HL-60/S4 (cell line): Measurements from ENCODE around the gene GTF2IRD2.
"Not testable (repeated sequence)": the region's sequence is repeated elsewhere in the genome, so short reads cannot be mapped to it uniquely, and the experiment has no call there.

Source experiments
- in situ Hi-C: fragments of 300-500 bp; cut with MboI; formaldehyde crosslinking; loops from 2 replicates; pipeline ENCODE4 v1.14.3; 2022; ENCODE audit warnings: low sequenced_read_pairs

Gene GTF2IRD2

DNA sequence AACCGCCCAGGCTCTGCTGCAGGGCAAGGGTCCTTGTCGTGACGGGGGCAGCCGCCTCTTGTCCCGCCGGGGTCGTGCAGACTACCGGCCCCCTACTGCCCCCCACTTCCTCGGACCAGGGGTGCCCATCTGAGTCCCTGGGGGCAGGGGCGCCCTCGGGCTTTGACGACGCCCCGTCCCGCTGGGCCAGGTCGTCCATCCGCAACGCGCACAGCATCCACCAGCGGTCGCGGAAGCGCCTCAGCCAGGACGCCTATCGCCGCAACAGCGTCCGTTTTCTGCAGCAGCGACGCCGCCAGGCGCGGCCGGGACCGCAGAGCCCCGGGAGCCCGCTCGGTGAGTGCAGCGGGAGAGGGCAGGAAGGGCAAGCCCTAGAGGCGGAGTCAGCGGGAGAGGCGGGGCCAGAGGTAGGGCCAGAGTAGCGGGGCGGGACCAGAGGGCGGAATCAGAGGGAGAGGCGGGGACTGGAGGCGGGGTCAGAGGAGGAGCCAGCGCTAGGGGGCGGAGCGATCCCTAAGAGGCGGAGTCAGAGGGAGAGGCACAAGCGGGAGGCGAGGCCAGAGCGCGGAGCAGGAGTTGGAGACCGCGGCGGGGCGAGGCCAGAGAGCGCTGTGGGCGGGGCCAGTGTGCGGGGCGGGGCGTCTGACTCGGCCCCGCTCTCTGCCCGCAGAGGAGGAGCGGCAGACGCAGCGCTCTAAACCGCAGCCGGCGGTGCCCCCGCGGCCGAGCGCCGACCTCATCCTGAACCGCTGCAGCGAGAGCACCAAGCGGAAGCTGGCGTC lies 62.8 kb downstream of the GTF2IRD2 start:
- in situ Hi-C loops, result not testable (repeated sequence)

DNA sequence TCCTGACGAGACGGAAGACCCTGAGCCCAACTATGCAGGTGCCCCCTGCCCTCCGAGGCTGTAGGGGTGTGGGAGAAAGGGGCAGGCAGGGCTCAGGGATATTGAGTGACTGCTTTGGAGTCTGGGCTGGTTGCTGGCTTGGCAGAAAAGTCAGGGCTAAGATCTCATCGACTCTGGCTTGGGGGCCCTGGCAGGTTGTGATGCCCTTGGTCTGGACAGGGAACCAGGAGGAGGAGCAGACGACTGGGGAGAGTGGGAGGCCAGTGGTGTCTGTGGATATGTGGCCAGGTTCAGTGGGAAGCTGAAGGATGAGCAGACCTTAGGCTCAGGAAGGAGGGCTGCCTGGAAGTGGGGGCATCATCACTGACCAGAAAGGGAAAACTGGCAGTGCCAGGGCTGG lies 67.8 kb downstream of the GTF2IRD2 start:
- in situ Hi-C loops, result not testable (repeated sequence)

DNA sequence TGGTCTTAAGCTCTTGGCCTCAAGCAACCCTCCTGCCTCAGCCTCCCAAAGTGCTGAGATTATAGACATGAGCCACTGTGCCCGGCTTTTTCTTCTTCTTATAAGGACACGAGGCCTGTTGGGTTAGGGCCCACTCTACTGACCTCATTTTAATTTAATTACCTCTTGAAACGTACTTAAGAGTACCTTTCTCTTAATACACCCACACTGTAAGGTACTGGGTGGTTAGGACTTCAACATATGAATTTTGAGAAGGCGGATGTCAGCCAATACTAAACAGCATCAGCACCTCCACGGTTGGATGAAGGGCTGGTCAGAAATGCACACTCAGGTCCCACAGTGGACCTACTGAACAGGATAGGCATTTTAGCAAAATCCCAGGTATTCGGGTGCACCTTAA lies 69.7 kb downstream of the GTF2IRD2 start:
- in situ Hi-C loops, result not testable (repeated sequence)

DNA sequence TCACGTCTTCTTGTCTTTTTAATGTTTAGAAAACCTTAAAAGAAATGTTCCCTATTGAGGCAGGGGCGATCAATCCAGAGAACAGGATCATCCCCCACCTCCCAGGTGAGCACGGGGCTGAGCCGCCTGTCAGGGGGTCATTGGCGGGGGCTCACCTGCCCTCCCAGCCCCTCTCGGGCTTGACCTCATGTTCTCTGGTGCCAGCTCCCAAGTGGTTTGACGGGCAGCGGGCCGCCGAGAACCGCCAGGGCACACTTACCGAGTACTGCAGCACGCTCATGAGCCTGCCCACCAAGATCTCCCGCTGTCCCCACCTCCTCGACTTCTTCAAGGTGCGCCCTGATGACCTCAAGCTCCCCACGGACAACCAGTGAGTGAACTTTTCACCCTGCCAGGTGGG lies 72.4 kb downstream of the GTF2IRD2 start:
- in situ Hi-C loops, result not testable (repeated sequence)

DNA sequence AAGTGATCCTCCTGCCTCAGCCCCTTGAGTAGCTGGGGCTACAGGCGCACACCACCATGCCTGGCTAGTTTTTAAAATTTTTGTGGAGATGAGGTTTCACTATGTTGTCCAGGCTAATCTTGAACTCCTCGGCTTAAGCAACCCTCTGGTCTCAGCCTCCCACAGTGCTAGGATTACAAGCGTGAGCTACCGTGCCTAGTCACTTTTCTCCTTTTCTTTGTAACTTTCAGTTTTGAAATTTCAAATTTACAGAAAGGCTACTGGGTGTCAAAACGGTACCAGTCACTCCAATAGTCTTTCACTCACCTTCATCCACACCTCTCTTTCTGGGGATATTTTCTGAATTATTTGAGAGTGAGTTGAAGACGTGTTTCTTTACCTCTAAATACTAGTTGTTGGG lies 76.3 kb downstream of the GTF2IRD2 start:
- in situ Hi-C loops, result not testable (repeated sequence)

DNA sequence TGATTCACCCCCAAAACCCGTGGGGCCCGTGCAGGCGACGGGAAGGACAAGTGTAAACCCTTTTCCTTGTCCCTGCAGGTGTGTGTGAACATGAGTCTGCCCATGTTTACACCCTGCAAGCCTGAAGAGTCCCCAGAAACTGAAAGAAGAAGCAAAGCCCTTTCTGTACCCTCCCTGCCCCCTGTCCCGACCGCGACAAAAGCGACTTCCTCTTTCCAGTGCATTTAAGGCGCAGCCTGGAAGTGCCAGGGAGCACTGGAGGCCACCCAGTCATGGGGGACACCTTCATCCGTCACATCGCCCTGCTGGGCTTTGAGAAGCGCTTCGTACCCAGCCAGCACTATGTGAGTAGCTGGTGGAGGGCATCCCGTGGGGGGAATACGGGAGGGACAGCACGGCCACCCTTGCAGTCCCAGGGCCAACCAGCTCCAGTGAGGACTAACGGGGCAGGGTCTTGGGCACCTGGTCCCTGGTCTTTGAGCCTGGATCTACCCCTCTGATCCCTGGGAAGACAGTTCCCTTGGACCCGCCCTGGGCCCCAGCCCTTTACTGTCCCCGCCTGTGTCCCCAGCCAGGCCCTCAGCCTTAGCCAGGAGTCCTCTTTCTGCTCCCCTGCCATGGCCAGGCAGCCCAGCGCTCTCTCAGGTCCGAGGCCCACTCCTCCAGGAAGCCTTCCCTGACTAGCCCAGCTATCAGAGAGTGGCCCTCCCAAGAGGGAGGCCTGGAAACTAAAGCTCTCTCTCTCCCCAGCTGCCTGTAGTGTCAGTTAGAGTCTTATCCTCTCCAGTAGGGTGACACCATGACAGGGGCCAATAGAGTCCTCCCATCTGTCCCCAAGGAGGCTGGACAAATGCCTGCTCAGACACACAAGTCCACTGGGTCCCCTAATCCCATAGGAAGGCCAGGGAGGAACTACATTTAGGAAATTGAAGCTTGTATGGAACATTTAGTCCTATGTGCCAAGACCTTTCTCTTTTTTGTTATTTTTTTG lies 77.3 kb downstream of the GTF2IRD2 start, which contains the start of gene NCF1:
Gene NCF1, plus strand, starts transcription at position 252 of the 991 bp plus-strand sequence. Its CDS starts 21 bp downstream, at position 273.
- in situ Hi-C loops, result not testable (repeated sequence)

DNA sequence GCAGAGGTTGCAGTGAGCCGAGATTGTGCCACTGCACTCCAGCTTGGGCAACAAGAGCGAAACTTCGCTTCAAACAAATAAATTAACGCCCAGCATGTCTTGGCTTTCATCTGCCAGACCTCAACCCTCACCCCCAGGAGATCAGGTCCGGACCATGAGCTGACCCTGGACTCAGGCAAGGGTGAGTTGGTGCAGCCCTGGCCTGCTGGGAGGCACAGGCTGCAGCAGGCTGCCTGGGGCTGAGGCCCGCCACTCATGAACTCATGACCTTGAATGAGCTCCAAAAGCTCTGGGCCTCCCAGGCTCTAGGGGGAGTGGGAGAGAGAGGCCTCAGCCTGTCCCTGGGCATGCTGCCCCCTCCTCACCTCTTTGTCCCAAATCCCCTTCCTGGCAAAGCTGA lies 79.3 kb downstream of the GTF2IRD2 start:
- in situ Hi-C loops, result not testable (repeated sequence)

DNA sequence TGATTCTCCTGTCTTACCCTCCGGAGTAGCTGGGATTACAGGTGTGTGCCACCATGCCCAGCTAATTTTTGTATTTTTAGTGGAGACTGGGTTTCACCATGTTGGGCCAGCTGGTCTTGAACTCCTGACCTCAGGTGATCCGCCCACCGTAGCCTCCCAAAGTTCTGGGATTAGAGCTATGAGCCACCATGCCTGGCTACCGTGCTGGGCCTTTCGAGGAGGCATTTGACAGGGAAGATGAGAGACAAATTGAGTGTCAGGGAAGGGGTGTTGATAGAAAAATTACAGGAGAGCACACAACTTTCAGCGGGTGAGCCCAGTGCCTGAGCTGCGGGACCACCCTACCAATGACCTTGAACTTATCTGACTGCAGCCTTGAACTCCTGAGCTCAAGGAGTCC lies 81.3 kb downstream of the GTF2IRD2 start:
- in situ Hi-C loops, result not testable (repeated sequence)

DNA sequence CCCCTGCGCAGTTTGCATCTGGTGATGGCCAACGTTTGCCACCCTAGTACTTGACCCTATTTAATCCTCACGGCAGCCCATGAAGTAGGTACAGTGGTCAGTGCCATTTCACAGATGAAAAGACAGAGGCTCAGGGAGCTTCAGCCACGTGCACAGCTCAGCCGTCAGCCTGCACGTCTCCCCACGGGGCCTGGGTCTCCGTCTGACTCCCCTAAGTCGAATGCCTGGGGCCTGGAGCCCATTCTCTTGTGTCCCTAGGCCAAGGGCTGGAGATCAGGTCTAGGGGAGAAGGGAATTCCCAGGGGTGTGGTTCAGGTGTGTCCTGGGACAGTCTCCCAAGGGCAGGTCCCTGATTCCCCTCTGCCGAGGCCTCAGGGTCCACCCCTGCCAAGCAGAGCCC lies 84.4 kb downstream of the GTF2IRD2 start:
- in situ Hi-C loops, result not testable (repeated sequence)

DNA sequence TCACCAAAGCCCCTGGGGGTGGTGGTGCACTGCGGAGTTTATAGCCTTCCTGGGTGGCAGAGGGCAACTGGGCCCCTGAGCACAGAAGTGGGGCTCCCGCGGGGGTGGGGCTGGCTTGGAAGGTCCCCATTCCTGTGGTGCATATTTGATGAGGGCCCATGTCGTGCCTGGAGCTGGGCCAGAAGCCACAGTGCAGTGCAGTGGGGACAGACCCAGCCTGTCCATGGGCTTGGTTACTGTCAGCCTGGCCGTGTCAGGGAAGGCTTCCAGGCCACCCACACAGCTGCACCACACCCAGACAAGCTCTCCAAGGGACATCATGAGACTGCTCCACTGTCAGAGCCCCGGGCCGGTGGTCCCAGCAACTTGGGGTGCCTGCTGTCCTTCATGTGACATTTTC lies 84.9 kb downstream of the GTF2IRD2 start:
- in situ Hi-C loops, result not testable (repeated sequence)

DNA sequence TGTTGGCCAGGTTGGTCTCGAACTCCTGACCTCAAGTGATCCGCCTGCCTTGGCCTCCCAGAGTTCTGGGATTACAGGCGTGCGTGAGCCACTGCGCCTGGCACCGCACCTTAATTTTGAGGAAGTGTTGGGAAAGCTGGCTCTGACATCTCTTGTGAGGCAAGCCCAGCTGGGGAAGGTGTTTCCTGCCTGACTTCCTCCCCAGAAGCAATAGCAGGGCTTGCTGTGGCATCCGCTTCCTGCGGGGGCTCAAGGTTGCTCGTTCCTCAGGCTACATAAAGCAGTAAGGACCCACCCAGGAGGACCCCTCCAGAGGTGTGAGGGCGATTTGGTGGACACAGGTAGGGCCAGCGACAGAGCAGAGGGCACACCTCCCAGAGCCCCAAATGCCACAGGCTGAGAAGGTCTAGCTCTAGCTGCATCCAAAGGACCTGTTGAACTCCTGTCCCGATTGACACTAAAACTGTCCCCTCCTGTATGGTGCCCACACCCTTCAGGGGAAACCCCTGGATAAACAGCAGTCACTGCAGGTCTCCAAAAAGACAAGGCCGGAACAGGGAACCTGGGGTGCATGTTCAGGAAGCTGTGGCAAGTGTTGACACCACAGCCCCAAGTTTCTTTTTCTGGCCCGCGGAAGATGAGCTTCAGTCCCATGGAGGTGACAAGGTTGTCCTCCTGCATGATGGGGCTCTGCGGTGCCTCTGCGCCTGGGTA lies 86.0 kb downstream of the GTF2IRD2 start:
- in situ Hi-C loops, result not testable (repeated sequence)

DNA sequence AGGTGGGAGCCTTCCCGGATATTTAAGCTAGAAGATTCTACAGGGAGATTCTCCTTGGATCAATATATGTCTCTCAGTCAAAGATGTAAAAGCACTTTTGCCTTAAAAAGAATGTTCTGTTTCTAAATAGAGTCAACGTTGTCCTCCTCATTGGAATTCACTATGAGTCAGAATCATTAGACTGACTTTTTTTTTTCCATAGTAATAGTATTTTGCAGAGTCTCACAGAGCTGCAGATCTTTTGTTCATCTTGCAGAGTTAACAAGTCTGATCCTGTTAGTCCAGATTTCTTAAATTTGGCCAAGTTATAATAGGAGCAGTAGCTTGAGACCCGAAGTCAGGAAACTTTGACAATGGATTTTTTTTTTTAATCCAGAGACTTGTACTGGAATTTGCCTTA lies 92.4 kb downstream of the GTF2IRD2 start:
- in situ Hi-C loops, result not testable (repeated sequence)

DNA sequence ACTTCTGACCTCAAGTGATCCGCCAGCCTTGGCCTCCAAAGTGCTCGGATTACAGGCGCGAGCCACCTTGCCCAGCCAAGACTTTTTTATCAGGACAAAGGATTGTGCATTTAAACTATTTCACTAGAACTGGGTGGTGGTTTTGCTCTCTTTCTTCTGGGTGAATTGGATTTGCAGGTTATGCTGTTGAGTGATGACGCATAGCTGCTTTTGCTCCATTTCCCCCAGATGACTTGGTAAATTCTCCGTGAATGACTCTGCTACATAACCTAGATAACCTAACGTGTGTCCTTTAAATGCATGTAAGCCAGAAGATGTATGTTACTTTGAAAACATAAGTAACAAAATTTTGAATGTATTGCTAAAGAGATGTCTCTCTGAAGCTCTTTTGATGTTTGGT lies 93.1 kb downstream of the GTF2IRD2 start:
- in situ Hi-C loops, result not testable (repeated sequence)

DNA sequence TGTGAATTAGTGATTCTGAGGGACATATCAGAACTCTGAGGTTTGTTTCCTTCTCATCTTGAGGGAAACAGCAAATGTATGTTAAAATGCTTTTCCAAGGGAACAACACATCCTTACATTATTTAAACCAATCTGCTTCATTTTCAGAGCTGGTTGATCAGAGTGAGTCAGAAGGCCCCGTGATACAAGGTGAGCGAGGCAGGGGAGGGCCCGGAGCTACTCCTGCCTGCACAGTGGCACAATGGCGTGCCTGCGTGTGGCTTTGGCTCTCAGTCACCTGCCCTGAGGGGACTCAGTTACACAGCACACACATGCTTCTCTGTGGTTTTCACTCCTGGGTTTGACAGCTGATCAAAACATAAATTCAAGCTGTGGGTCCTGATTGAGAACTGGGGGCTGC lies 94.7 kb downstream of the GTF2IRD2 start:
- in situ Hi-C loops, result not testable (repeated sequence)

DNA sequence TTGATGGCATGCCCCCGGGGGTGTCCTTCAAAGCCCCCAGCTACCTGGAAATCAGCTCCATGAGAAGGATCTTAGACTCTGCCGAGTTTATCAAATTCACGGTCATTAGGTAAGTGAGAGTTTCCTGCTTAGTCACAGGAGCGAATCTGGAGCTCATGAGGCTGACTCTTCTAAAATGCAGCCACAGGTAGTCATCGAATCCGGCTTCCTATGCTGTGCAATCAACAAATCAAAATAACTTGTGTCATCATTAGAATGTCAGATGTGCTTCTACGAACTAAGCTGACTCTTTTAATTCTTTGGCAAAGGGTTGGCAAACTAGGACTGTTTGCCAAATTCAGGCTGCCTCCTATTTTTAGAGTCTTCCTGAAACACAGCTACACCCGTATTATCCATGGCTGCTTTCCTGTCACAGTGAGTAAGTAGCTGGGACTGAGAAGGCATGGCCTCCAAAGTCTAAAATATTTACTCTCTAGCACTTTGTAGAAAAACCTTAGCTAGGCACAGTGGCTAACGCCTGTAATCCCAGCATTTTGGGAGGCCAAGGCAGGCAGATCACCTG lies 97.4 kb downstream of the GTF2IRD2 start:
- in situ Hi-C loops, result not testable (repeated sequence)
